Activated CD4-positive, alpha-beta T cell treated with anti-CD3 and anti-CD28 coated beads for 36 hours (primary cell): ENCODE results near the gene SLC2A13. TPM values are rescaled to one million over a fixed set of nuclear protein-coding genes. Genes with fewer than 3 reads are reported as not detected.

Experiments
- ATAC-seq: fragments of 200-7000 bp; cut with Tn5 transposase; one replicate; pipeline ENCODE4 v1.10.0; 2021; ENCODE audit warnings: mild to moderate bottlenecking, moderate library complexity
- CTCF ChIA-PET: fragments of 350-600 bp; sonication (Branson Sonifier 250); formaldehyde crosslinking; loops from one replicate; lab custom pipeline; 2021; ENCODE audit warnings: antibody characterized with exemption; lab: Charles Lee
- POLR2A ChIA-PET: fragments of 350-600 bp; sonication (Branson Sonifier 250); formaldehyde crosslinking; loops from one replicate; lab custom pipeline; 2021; ENCODE audit warnings: antibody characterized with exemption, inconsistent platforms; lab: Charles Lee
- DNase-seq: peaks from one replicate; pipeline ENCODE4 v3.0.0-alpha.2; 2020
- H3K27ac Mint-ChIP-seq: one replicate; pipeline ENCODE4 v1.8.0; 2021; ENCODE audit warnings: mixed read lengths
- H3K27me3 Mint-ChIP-seq: one replicate; pipeline ENCODE4 v1.8.0; 2021; ENCODE audit warnings: mixed read lengths
- H3K36me3 Mint-ChIP-seq: one replicate; pipeline ENCODE4 v1.8.0; 2021; ENCODE audit warnings: low read depth, mixed read lengths
- H3K4me1 Mint-ChIP-seq: one replicate; pipeline ENCODE4 v1.8.0; 2021; ENCODE audit warnings: mixed read lengths
- H3K4me3 Mint-ChIP-seq: one replicate; pipeline ENCODE4 v1.8.0; 2021; ENCODE audit warnings: mild to moderate bottlenecking, moderate library complexity, mixed read lengths
- H3K9me3 Mint-ChIP-seq: one replicate; pipeline ENCODE4 v1.8.0; 2021; ENCODE audit warnings: low read depth, mixed read lengths
- intact Hi-C, 2 experiments: fragments of 100-400 bp; cut with DNase I in 1 of 2; cut with micrococcal nuclease in 1 of 2; formaldehyde crosslinking; loops; one replicate each; pipeline versions ENCODE4 v1.14.2 to v1.15.1; 2022 to 2024; cut with DNase I, micrococcal nuclease
- total RNA-seq, 2 experiments: library from RNA; stranded (reverse); gene quantifications; one replicate each; pipeline ENCODE4 v1.2.3, GENCODE V29; 2021

The SLC2A13 gene
- total RNA-seq, 2 experiments from 2014 or later, result 2.3 to 3.9 TPM

GRCh38 chr12:40105265-40105514 lies 691 bp downstream of the SLC2A13 start:
- no peak for ATAC-seq
- Mint-ChIP-seq H3K4me3 (peak overlapping the region; percentile 72), H3K4me1 (peaks cover 40% of the 10 kb centered on the region), H3K27me3 (peaks cover 21% of the 10 kb centered on the region), H3K9me3 (no peaks in the 10 kb centered on the region), H3K36me3 (no peaks in the 10 kb centered on the region), H3K27ac (no peak overlapping the region)
- DNase-seq, result no peak
- POLR2A ChIA-PET, result no interaction called here
- CTCF ChIA-PET, result interaction anchor here (3.7 to 5.3 kb wide), 2 partner anchors 12 to 94 kb away, joined by 20 to 22 read pairs; no protein-coding TSS in a partner anchor
- intact Hi-C loops, result loop anchor here (5.0 to 10.0 kb wide), 5 partner anchors 483 to 1790 kb away; partner anchors contain the start of genes ALG10B (in 1 of the 2), CPNE8 (in 1 of the 2) and KIF21A (in 1 of the 2)

GRCh38 chr12:40104461-40105264 lies 1.2 kb downstream of the SLC2A13 start:
- peaks cover 21% of the 10 kb centered on the region for H3K27me3 Mint-ChIP-seq
- POLR2A ChIA-PET, result no interaction called here
- intact Hi-C loops, result loop anchor here (5.0 to 10.0 kb wide), 5 partner anchors 482 to 1790 kb away; partner anchors contain the start of genes ALG10B (in 1 of the 2), CPNE8 (in 1 of the 2) and KIF21A (in 1 of the 2)

GRCh38 chr12:40103043-40103442 lies 2.8 kb downstream of the SLC2A13 start:
- CTCF ChIA-PET, result interaction anchor here (0.8 to 3.7 kb wide), 3 partner anchors 8 to 92 kb away, joined by 3 to 20 read pairs (median 4); no protein-coding TSS in a partner anchor
- ATAC-seq (no peak), DNase-seq (no peak)
- peaks cover 18% of the 10 kb centered on the region for H3K27me3 Mint-ChIP-seq
- H3K9me3 Mint-ChIP-seq, result peaks cover 2% of the 10 kb centered on the region
- H3K36me3 Mint-ChIP-seq, result no peaks in the 10 kb centered on the region
- H3K4me1 Mint-ChIP-seq, result peaks cover 33% of the 10 kb centered on the region
- POLR2A ChIA-PET, result no interaction called here
- no peak overlapping the region for H3K4me3 Mint-ChIP-seq
- H3K27ac Mint-ChIP-seq, result no peak overlapping the region
- intact Hi-C loops, result loop anchor here (10.0 kb wide), 4 partner anchors 518 to 1788 kb away; partner anchors contain the start of genes ALG10B (in 1 of the 2), CPNE8 (in 1 of the 2) and KIF21A (in 1 of the 2)

More at GRCh38 chr12:40104461-40105264, 1.2 kb downstream of the SLC2A13 start:
- Mint-ChIP-seq H3K4me1 (peaks cover 40% of the 10 kb centered on the region), H3K36me3 (no peaks in the 10 kb centered on the region), H3K4me3 (peak overlapping the region; percentile 72), H3K27ac (no peak overlapping the region), H3K9me3 (no peaks in the 10 kb centered on the region)
- peak; percentile 16 for DNase-seq
- CTCF ChIA-PET, result interaction anchor here (0.7 to 5.3 kb wide), 5 partner anchors 13 to 112 kb away, joined by 3 to 22 read pairs (median 4); no protein-coding TSS in a partner anchor
- ATAC-seq, result no peak

- DNase-seq, result no peak
- peaks cover 2% of the 10 kb centered on the region for H3K9me3 Mint-ChIP-seq
- intact Hi-C loops, result loop anchor here (10.0 kb wide), 4 partner anchors 517 to 1787 kb away; partner anchors contain the start of genes ALG10B (in 1 of the 2), CPNE8 (in 1 of the 2) and KIF21A (in 1 of the 2)
- H3K27ac Mint-ChIP-seq, result no peak overlapping the region
- no peaks in the 10 kb centered on the region for H3K36me3 Mint-ChIP-seq
- ChIA-PET POLR2A (no interaction called here), CTCF (interaction anchor here (0.7 to 1.5 kb wide), 2 partner anchors 10 to 732 kb away, joined by 4 read pairs; no protein-coding TSS in a partner anchor)
- H3K4me3 Mint-ChIP-seq, result no peak overlapping the region
- peaks cover 24% of the 10 kb centered on the region for H3K4me1 Mint-ChIP-seq
- no peak for ATAC-seq
- H3K27me3 Mint-ChIP-seq, result peaks cover 18% of the 10 kb centered on the region
Observed at GRCh38 chr12:40101747-40102146, 4.1 kb downstream of the SLC2A13 start.

GRCh38 chr12:40099423-40099853 lies 6.4 kb downstream of the SLC2A13 start:
- Mint-ChIP-seq H3K27ac (no peak overlapping the region), H3K9me3 (peaks cover 2% of the 10 kb centered on the region), H3K27me3 (peaks cover 12% of the 10 kb centered on the region), H3K36me3 (no peaks in the 10 kb centered on the region), H3K4me1 (peaks cover 13% of the 10 kb centered on the region), H3K4me3 (no peak overlapping the region)
- ChIA-PET CTCF (no interaction called here), POLR2A (no interaction called here)
- no peak for DNase-seq
- intact Hi-C loops, result no loop called here
- no peak for ATAC-seq

- peaks cover 5% of the 10 kb centered on the region for H3K4me1 Mint-ChIP-seq
- POLR2A ChIA-PET, result no interaction called here
- H3K27me3 Mint-ChIP-seq, result peaks cover 5% of the 10 kb centered on the region
- ATAC-seq, result no peak
- no peaks in the 10 kb centered on the region for H3K36me3 Mint-ChIP-seq
- CTCF ChIA-PET, result no interaction called here
- H3K4me3 Mint-ChIP-seq, result no peak overlapping the region
- H3K27ac Mint-ChIP-seq, result no peak overlapping the region
- peaks cover 2% of the 10 kb centered on the region for H3K9me3 Mint-ChIP-seq
- intact Hi-C loops, result no loop called here
- no peak for DNase-seq
Observed at GRCh38 chr12:40098406-40099145, 7.3 kb downstream of the SLC2A13 start.

- no peaks in the 10 kb centered on the region for H3K27me3 Mint-ChIP-seq
Observed at GRCh38 chr12:40093512-40093911, 12.4 kb downstream of the SLC2A13 start.

GRCh38 chr12:40086471-40086870 lies 19.4 kb downstream of the SLC2A13 start:
- H3K27me3 Mint-ChIP-seq, result no peaks in the 10 kb centered on the region
- no peak overlapping the region for H3K4me3 Mint-ChIP-seq
- H3K36me3 Mint-ChIP-seq, result peaks cover 3% of the 10 kb centered on the region
- H3K27ac Mint-ChIP-seq, result no peak overlapping the region
- no peak for DNase-seq
- intact Hi-C loops, result no loop called here
- POLR2A ChIA-PET, result interaction anchor here (0.6 kb wide), 1 partner anchor 18 kb away, joined by 3 read pairs; no protein-coding TSS in a partner anchor
- H3K9me3 Mint-ChIP-seq, result no peaks in the 10 kb centered on the region
- ATAC-seq, result no peak
- H3K4me1 Mint-ChIP-seq, result no peaks in the 10 kb centered on the region
- CTCF ChIA-PET, result interaction anchor here (1.0 kb wide), 1 partner anchor 65 kb away, joined by 3 read pairs; no protein-coding TSS in a partner anchor

More at GRCh38 chr12:40093512-40093911, 12.4 kb downstream of the SLC2A13 start:
- H3K4me1 Mint-ChIP-seq, result no peaks in the 10 kb centered on the region
- ChIA-PET CTCF (interaction anchor here (0.7 to 1.1 kb wide), 2 partner anchors 14 to 70 kb away, joined by 3 read pairs; no protein-coding TSS in a partner anchor), POLR2A (no interaction called here)
- DNase-seq (no peak), ATAC-seq (no peak)
- no peaks in the 10 kb centered on the region for H3K36me3 Mint-ChIP-seq
- intact Hi-C loops, result no loop called here
- H3K27ac Mint-ChIP-seq, result no peak overlapping the region
- H3K4me3 Mint-ChIP-seq, result no peak overlapping the region
- H3K9me3 Mint-ChIP-seq, result peaks cover 2% of the 10 kb centered on the region

- H3K9me3 Mint-ChIP-seq, result peaks cover 17% of the 10 kb centered on the region
- no peaks in the 10 kb centered on the region for H3K36me3 Mint-ChIP-seq
- ChIA-PET CTCF (interaction anchor here (1.3 kb wide), 1 partner anchor 30 kb away, joined by 3 read pairs; no protein-coding TSS in a partner anchor), POLR2A (no interaction called here)
- H3K27ac Mint-ChIP-seq, result no peak overlapping the region
- H3K4me3 Mint-ChIP-seq, result no peak overlapping the region
- H3K4me1 Mint-ChIP-seq, result no peaks in the 10 kb centered on the region
- DNase-seq (no peak), ATAC-seq (no peak)
- peaks cover 3% of the 10 kb centered on the region for H3K27me3 Mint-ChIP-seq
- intact Hi-C loops, result no loop called here
Observed at GRCh38 chr12:40078266-40078665, 27.6 kb downstream of the SLC2A13 start.

GRCh38 chr12:40075458-40075857 lies 30.4 kb downstream of the SLC2A13 start:
- Mint-ChIP-seq H3K36me3 (no peaks in the 10 kb centered on the region), H3K9me3 (peaks cover 17% of the 10 kb centered on the region), H3K27me3 (no peaks in the 10 kb centered on the region), H3K4me1 (no peaks in the 10 kb centered on the region), H3K4me3 (no peak overlapping the region), H3K27ac (no peak overlapping the region)
- no peak for DNase-seq
- CTCF ChIA-PET, result interaction anchor here (0.9 kb wide), 1 partner anchor 9 kb away, joined by 3 read pairs; no protein-coding TSS in a partner anchor
- ATAC-seq, result no peak
- POLR2A ChIA-PET, result no interaction called here
- intact Hi-C loops, result no loop called here

- intact Hi-C loops, result no loop called here
- CTCF ChIA-PET, result no interaction called here
- Mint-ChIP-seq H3K27ac (no peak overlapping the region), H3K9me3 (no peaks in the 10 kb centered on the region), H3K4me3 (no peak overlapping the region), H3K4me1 (no peaks in the 10 kb centered on the region), H3K27me3 (no peaks in the 10 kb centered on the region), H3K36me3 (no peaks in the 10 kb centered on the region)
- POLR2A ChIA-PET, result interaction anchor here (0.6 kb wide), 1 partner anchor 18 kb away, joined by 3 read pairs; no protein-coding TSS in a partner anchor
- ATAC-seq, result no peak
- DNase-seq, result no peak
Observed at GRCh38 chr12:40068416-40068815, 37.5 kb downstream of the SLC2A13 start.
